Suprapubic skin (tissue), 4 donors: ENCODE results near the gene SETD4. TPM values are rescaled to one million over a fixed set of nuclear protein-coding genes. Genes with fewer than 3 reads are reported as not detected.

ENCODE experiments used
- DNase-seq, 2 donors: peaks; one replicate each; pipeline ENCODE4 v3.0.0-alpha.2; 2019; ENCODE audit warnings: low spot score in 2 of 2
- H3K27ac ChIP-seq: fragments of 200-600 bp; sonication (generic); one replicate; pipeline ENCODE4 v1.5.1; 2019
- H3K27me3 ChIP-seq: fragments of 200-600 bp; sonication (generic); one replicate; pipeline ENCODE4 v1.5.1; 2019
- H3K36me3 ChIP-seq: fragments of 200-600 bp; sonication (generic); one replicate; pipeline ENCODE4 v1.5.1; 2019
- H3K4me1 ChIP-seq: fragments of 200-600 bp; sonication (generic); one replicate; pipeline ENCODE4 v1.5.1; 2019
- H3K4me3 ChIP-seq: fragments of 200-600 bp; sonication (generic); one replicate; pipeline ENCODE4 v1.5.1; 2019; ENCODE audit warnings: mild to moderate bottlenecking
- H3K9me3 ChIP-seq: fragments of 200-600 bp; sonication (generic); one replicate; pipeline ENCODE4 v1.5.1; 2019
- CTCF ChIP-seq, 2 donors: fragments of 200-600 bp in 1 of 2; fragments of 450-650 bp in 1 of 2; sonication (generic) in 1 of 2; IDR thresholded peaks; one replicate each; pipeline ENCODE4 v1.5.1; 2016 to 2019; ENCODE audit warnings: antibody characterized with exemption in 2 of 2, mild to moderate bottlenecking in 1 of 2, moderate library complexity in 1 of 2
- EP300 ChIP-seq: sonication (generic); formaldehyde crosslinking; IDR thresholded peaks from one replicate; pipeline ENCODE4 v1.6.1; 2017; ENCODE audit warnings: antibody characterized with exemption
- POLR2A ChIP-seq, 2 donors: fragments of 450-650 bp; IDR thresholded peaks; one replicate each; pipeline ENCODE4 v1.6.1; 2017; ENCODE audit warnings: antibody characterized with exemption in 2 of 2, mild to moderate bottlenecking in 2 of 2, moderate library complexity in 2 of 2
- POLR2AphosphoS5 ChIP-seq, 3 donors: sonication (generic); formaldehyde crosslinking; IDR thresholded peaks; one replicate each; pipeline ENCODE4 v1.6.1; 2017; ENCODE audit warnings: antibody characterized with exemption in 3 of 3
- WGBS: methylation state at CpG from one replicate; pipeline ENCODE4 v1.1.5; 2018; 5-methylcytosine and 5-hydroxymethylcytosine counted together
- total RNA-seq, 4 donors: library from RNA; depleted of rRNA; stranded (reverse); fragments of >200 nt; gene quantifications; one replicate each; pipeline ENCODE4 v1.1.0, GENCODE V29; 2016

Gene SETD4
- total RNA-seq, 4 donors from 2014 or later = 20.8 to 80.9 (median 26.5) TPM

GRCh38 chr21:35990609-35991008, 69.7 kb downstream of the SETD4 start:
- TF ChIP-seq POLR2AphosphoS5 (IDR thresholded peaks at IDR 0.05) (no peak), EP300 (no peak), CTCF (IDR thresholded peaks at IDR 0.05) (no peak), POLR2A (IDR thresholded peaks at IDR 0.05) (no peak)
- no peaks in the 10 kb centered on the region for H3K4me1 ChIP-seq
- H3K27me3 ChIP-seq = peaks cover 9% of the 10 kb centered on the region
- no peaks in the 10 kb centered on the region for H3K9me3 ChIP-seq
- 96% methylated on average over 9 of the region's 9 CpGs for WGBS
- no peaks in the 10 kb centered on the region for H3K36me3 ChIP-seq
- H3K4me3 ChIP-seq = no peak overlapping the region
- no peak for DNase-seq
- no peak overlapping the region for H3K27ac ChIP-seq

- no peak for TF ChIP-seq CTCF (IDR thresholded peaks at IDR 0.05)
- peak in 2 of 3 donors; percentile 11 to 69 for TF ChIP-seq POLR2AphosphoS5 (IDR thresholded peaks at IDR 0.05)
- Histone ChIP-seq H3K4me3 (no peak overlapping the region), H3K9me3 (no peaks in the 10 kb centered on the region), H3K27me3 (peaks cover 7% of the 10 kb centered on the region), H3K4me1 (no peaks in the 10 kb centered on the region), H3K27ac (peak overlapping the region; percentile 36), H3K36me3 (no peaks in the 10 kb centered on the region)
- 58% methylated on average over 10 of the region's 10 CpGs for WGBS
- DNase-seq = peak; percentile 74 to 84
Measured at GRCh38 chr21:35989138-35989735, 71.1 kb downstream of the SETD4 start.

GRCh38 chr21:35988416-35989137, 71.7 kb downstream of the SETD4 start:
- DNase-seq = no peak
- no peaks in the 10 kb centered on the region for H3K36me3 ChIP-seq
- WGBS = 44% methylated on average over 6 of the region's 6 CpGs
- TF ChIP-seq EP300 (no peak), POLR2AphosphoS5 (IDR thresholded peaks at IDR 0.05) (no peak)
- H3K4me1 ChIP-seq = no peaks in the 10 kb centered on the region
- no peaks in the 10 kb centered on the region for H3K9me3 ChIP-seq
- H3K27me3 ChIP-seq = peaks cover 6% of the 10 kb centered on the region
- H3K27ac ChIP-seq = peak overlapping the region; percentile 26
- no peak overlapping the region for H3K4me3 ChIP-seq

GRCh38 chr21:35987475-35987874, 72.9 kb downstream of the SETD4 start:
- H3K9me3 ChIP-seq = no peaks in the 10 kb centered on the region
- H3K27me3 ChIP-seq = peaks cover 6% of the 10 kb centered on the region
- H3K27ac ChIP-seq = no peak overlapping the region
- 64% methylated on average over 5 of the region's 5 CpGs for WGBS
- no peaks in the 10 kb centered on the region for H3K36me3 ChIP-seq
- no peak for TF ChIP-seq CTCF (IDR thresholded peaks at IDR 0.05)
- TF ChIP-seq EP300 = no peak
- no peak for TF ChIP-seq POLR2A (IDR thresholded peaks at IDR 0.05)
- no peak for TF ChIP-seq POLR2AphosphoS5 (IDR thresholded peaks at IDR 0.05)
- H3K4me1 ChIP-seq = no peaks in the 10 kb centered on the region
- no peak overlapping the region for H3K4me3 ChIP-seq
- no peak for DNase-seq

- H3K9me3 ChIP-seq = no peaks in the 10 kb centered on the region
- H3K36me3 ChIP-seq = no peaks in the 10 kb centered on the region
- TF ChIP-seq POLR2A (IDR thresholded peaks at IDR 0.05) (no peak), POLR2AphosphoS5 (IDR thresholded peaks at IDR 0.05) (no peak), EP300 (no peak), CTCF (IDR thresholded peaks at IDR 0.05) (no peak)
- H3K4me1 ChIP-seq = no peaks in the 10 kb centered on the region
- no peak overlapping the region for H3K27ac ChIP-seq
- H3K4me3 ChIP-seq = no peak overlapping the region
- 66% methylated on average over 11 of the region's 11 CpGs for WGBS
- peaks cover 3% of the 10 kb centered on the region for H3K27me3 ChIP-seq
- DNase-seq = no peak
Measured at GRCh38 chr21:35984654-35985361, 75.5 kb downstream of the SETD4 start.

Other genes starting within 250 kb of the SETD4 start
- 100 to 1,000 TPM; 205 to 450 (median 302) TPM for gene CBR1, start 9.5 kb upstream of the SETD4 start, total RNA-seq
- 10 to 100 TPM; 24.9 to 45.2 (median 32.0) TPM for gene CBR3, start 74.6 kb upstream of the SETD4 start, total RNA-seq
- 10 to 100 TPM; 23.8 to 49.6 (median 34.8) TPM for gene DOP1B, start 96.3 kb upstream of the SETD4 start, total RNA-seq